Heart right ventricle (tissue), 16 donors: ENCODE results near the gene TMEM205. TPM values are rescaled to one million over a fixed set of nuclear protein-coding genes. Genes with fewer than 3 reads are reported as not detected.

Experiments used
- ATAC-seq, 8 donors: fragments of 200-7000 bp; cut with Tn5 transposase; one replicate each; pipeline ENCODE4 v1.9.1; 2020; ENCODE audit warnings: mild to moderate bottlenecking in 8 of 8, moderate library complexity in 8 of 8, moderate number of reproducible peaks in 1 of 8
- DNase-seq, 2 donors: peaks; one replicate each; pipeline ENCODE4 v3.0.0-alpha.2; 2020
- H3K27ac ChIP-seq, 10 donors: fragments of 200-600 bp; sonication (generic) in 2 of 10; one replicate each; pipeline versions ENCODE4 v1.5.0 to v1.8.0; 2020 to 2022; ENCODE audit warnings: mild to moderate bottlenecking in 3 of 10
- H3K27me3 ChIP-seq, 7 donors: fragments of 200-600 bp; one replicate each; pipeline ENCODE4 v1.8.0; 2021 to 2022; ENCODE audit warnings: mild to moderate bottlenecking in 2 of 7
- H3K36me3 ChIP-seq, 9 donors: fragments of 200-600 bp; sonication (generic) in 1 of 9; one replicate each; pipeline versions ENCODE4 v1.5.0 to v1.8.0; 2020 to 2022; ENCODE audit warnings: mild to moderate bottlenecking in 2 of 9
- H3K4me1 ChIP-seq, 9 donors: fragments of 200-600 bp; sonication (generic) in 1 of 9; one replicate each; pipeline versions ENCODE4 v1.5.0 to v1.8.0; 2020 to 2022; ENCODE audit warnings: mild to moderate bottlenecking in 4 of 9
- H3K4me3 ChIP-seq, 10 donors: fragments of 200-600 bp; sonication (generic) in 2 of 10; one replicate each; pipeline versions ENCODE4 v1.5.0 to v1.8.0; 2020 to 2022; ENCODE audit warnings: mild to moderate bottlenecking in 7 of 10, moderate library complexity in 2 of 10
- H3K9me3 ChIP-seq, 11 donors: fragments of 200-600 bp in 10 of 11; sonication (generic) in 2 of 11; one replicate each; pipeline versions ENCODE4 v1.5.0 to v1.8.0; 2013 to 2022; ENCODE audit warnings: mild to moderate bottlenecking in 2 of 11, control low read depth in 1 of 11, moderate library complexity in 1 of 11
- CTCF ChIP-seq, 9 donors: fragments of 200-600 bp; sonication (generic) in 2 of 9; IDR thresholded peaks; one replicate each; pipeline versions ENCODE4 v1.5.0 to v1.8.0; 2021 to 2022; ENCODE audit warnings: antibody characterized with exemption in 9 of 9, mild to moderate bottlenecking in 5 of 9, moderate library complexity in 1 of 9
- WGBS, 2 donors: extraction: QIAGEN DNeasy Blood & Tissue Kit; methylation state at CpG; one replicate each; pipeline ENCODE4 v1.1.7; 2013; ENCODE audit warnings: inconsistent platforms in 1 of 2; 5-methylcytosine and 5-hydroxymethylcytosine counted together
- intact Hi-C, 10 donors: fragments of 100-400 bp; cut with DNase I; formaldehyde crosslinking; loops; one replicate each; pipeline versions ENCODE4 v1.11.1 to v1.14.2; 2022
- polyA plus RNA-seq, 2 donors: library from polyadenylated mRNA; stranded (reverse); fragments of 200-250 nt; gene quantifications; one replicate each; pipeline ENCODE4 v1.2.3, GENCODE V29; 2013
- total RNA-seq, 10 donors: library from RNA; stranded (reverse); fragmentation: NEBNext Ultra II Directional in 3 of 10; extraction: Animal tissue kit (Norgen Biotek cat#: 25700) in 3 of 10; gene quantifications; one replicate each; pipeline versions ENCODE4 v1.2.1 to v1.2.4, GENCODE V29; 2021 to 2023
- donor health status: Arrhythmogenic right ventricular cardiomyopathy.
- donor health status: ischemic (EF 13 %, LVEDD 7.1; RV severe dilation, severe dysfunction).
- donor health status: healthy with polysubstance abuse.
- donor health status: DM: no; HTN: yes; CAD: no.
- donor health status: DM: no; HTN: no; CAD: no.
- donor health status: ischemic (EF 25% LVEDD 6.9; RV normal size, moderate dysfunction).
- donor health status: ischemic (EF 25% LVEDD 5.7; RV mildly dilated, moderate dysfunction).
- donor health status: healthy.
- donor health status: DM: yes; HTN: yes; CAD: no.
- donor health status: Ischemic cardiomyopathy.
- donor health status: ischemic (EF 35%, LVEDD 5.7; RV mildly dilated, moderate dysfunction).
- donor health status: nonischemic (EF 11% LVEDD 7.7; RV severe dilation, severe dysfunction).
- donor health status: DM: yes; HTN: yes; CAD: no.
- donor health status: PGD.
- donor health status: ischemic (EF 29% LVEDD 5.4; RV normal size, mild dysfunction).
- donor health status: nonischemic (EF 23%, LVEDD 6.1; RV moderate dilation, normal function).

TMEM205 gene
- total and polyA plus RNA-seq, 12 donors: 65.1 to 184 (median 88.8) TPM

GRCh38 chr19:11378319-11379189, 32.5 kb upstream of the TMEM205 start:
- TF ChIP-seq CTCF (IDR thresholded peaks at IDR 0.05): peak; percentile 5 to 64 (median 54)
- H3K27ac ChIP-seq: peak overlapping the region in 2 of 10 donors; percentile 48 to 94
- WGBS, 2 donors: 48 to 58% methylated on average over 8 of the region's 8 CpGs
- H3K4me3 ChIP-seq: no peak overlapping the region
- intact Hi-C loops: loop anchor here in 3 of 10 donors (5.0 to 10.0 kb wide), 4 partner anchors 69 to 216 kb away; partner anchors contain the start of genes TSPAN16 (in 1 of the 3) and ZNF627 (in 1 of the 3)
- DNase-seq (peak; percentile 43 to 56), ATAC-seq (no peak)
- H3K4me1 ChIP-seq: peaks cover 14 to 77% (median 57%) of the 10 kb centered on the region in 9 donors
- H3K9me3 ChIP-seq: no peaks in the 10 kb centered on the region
- peaks cover 0 to 13% (median 0%) of the 10 kb centered on the region in 9 donors for H3K36me3 ChIP-seq
- H3K27me3 ChIP-seq: peaks cover 0 to 17% (median 9%) of the 10 kb centered on the region in 7 donors

GRCh38 chr19:11377756-11378155, 31.7 kb upstream of the TMEM205 start:
- Histone ChIP-seq H3K27ac (peak overlapping the region in 2 of 10 donors; percentile 10 to 94), H3K4me3 (no peak overlapping the region), H3K27me3 (peaks cover 0 to 11% (median 3%) of the 10 kb centered on the region in 7 donors), H3K9me3 (no peaks in the 10 kb centered on the region), H3K4me1 (peaks cover 9 to 69% (median 49%) of the 10 kb centered on the region in 9 donors), H3K36me3 (peaks cover 0 to 13% (median 0%) of the 10 kb centered on the region in 9 donors)
- 95 to 97% methylated on average over 3 of the region's 3 CpGs for WGBS, 2 donors
- no peak for DNase-seq
- no peak for ATAC-seq
- no peak for TF ChIP-seq CTCF (IDR thresholded peaks at IDR 0.05)
- intact Hi-C loops: loop anchor here in 3 of 10 donors (5.0 to 10.0 kb wide), 4 partner anchors 70 to 217 kb away; partner anchors contain the start of genes TSPAN16 (in 1 of the 3) and ZNF627 (in 1 of the 3)

- peaks cover 9 to 64% (median 48%) of the 10 kb centered on the region in 9 donors for H3K4me1 ChIP-seq
- ATAC-seq: no peak
Measured at GRCh38 chr19:11377237-11377636, 31.2 kb upstream of the TMEM205 start.

More at GRCh38 chr19:11377237-11377636, 31.2 kb upstream of the TMEM205 start:
- Histone ChIP-seq H3K36me3 (peaks cover 0 to 13% (median 0%) of the 10 kb centered on the region in 9 donors), H3K27me3 (peaks cover 0 to 5% (median 0%) of the 10 kb centered on the region in 7 donors), H3K27ac (peak overlapping the region in 4 of 10 donors; percentile 10 to 95 (median 68)), H3K4me3 (no peak overlapping the region), H3K9me3 (no peaks in the 10 kb centered on the region)
- DNase-seq: no peak
- intact Hi-C loops: loop anchor here in 3 of 10 donors (5.0 to 10.0 kb wide), 4 partner anchors 70 to 218 kb away; partner anchors contain the start of genes TSPAN16 (in 1 of the 3) and ZNF627 (in 1 of the 3)
- no peak for TF ChIP-seq CTCF (IDR thresholded peaks at IDR 0.05)
